H1 (cell line): Measurements from ENCODE around the gene POMT2. TPM values are rescaled to one million over a fixed set of nuclear protein-coding genes. Genes with fewer than 3 reads are reported as not detected.

ENCODE experiments used
- CTCF ChIA-PET: fragments of 300-600 bp; sonication (Branson Sonifier 250); formaldehyde crosslinking; loops from one replicate; lab custom pipeline; 2021; ENCODE audit not compliant: partially characterized antibody; lab: Charles Lee
- POLR2A ChIA-PET: fragments of 300-600 bp; sonication (Branson Sonifier 250); formaldehyde crosslinking; loops from one replicate; lab custom pipeline; 2021; ENCODE audit warnings: inconsistent platforms; ENCODE audit not compliant: partially characterized antibody; lab: Charles Lee
- DNase-seq, 2 experiments: peaks; one replicate each; pipeline versions ENCODE4 v3.0.0 to v3.0.0-alpha.2; 2010 to 2022; ENCODE audit warnings: low spot score in 2 of 2, low read depth in 1 of 2, mixed read lengths in 1 of 2
- FAIRE-seq: peaks from 2 replicates; lab custom pipeline; 2011; peaks lifted over from hg19 to GRCh38; lab: Jason Lieb, UNC
- H2AFZ ChIP-seq: 2 replicates; pipeline ENCODE4 v1.8.1; 2012; ENCODE audit warnings: low read length, inconsistent platforms
- H2AK5ac ChIP-seq: 2 replicates; pipeline ENCODE4 v1.6.1; 2013; ENCODE audit warnings: low read depth, low read length
- H2BK120ac ChIP-seq: replicated peaks from 2 replicates; pipeline ENCODE3; 2013; ENCODE audit warnings: low read depth, low read length, inconsistent platforms
- H2BK12ac ChIP-seq: 2 replicates; pipeline ENCODE4 v1.6.1; 2013; ENCODE audit warnings: low read depth, low read length
- H2BK15ac ChIP-seq: 2 replicates; pipeline ENCODE4 v1.6.1; 2013; ENCODE audit warnings: low read length
- H2BK20ac ChIP-seq: 2 replicates; pipeline ENCODE4 v1.6.1; 2013; ENCODE audit warnings: low read length
- H2BK5ac ChIP-seq: 2 replicates; pipeline ENCODE4 v1.6.1; 2013; ENCODE audit warnings: low read depth, low read length
- H3K14ac ChIP-seq: 2 replicates; pipeline ENCODE4 v1.6.1; 2013; ENCODE audit warnings: inconsistent platforms; ENCODE audit not compliant: insufficient read length
- H3K18ac ChIP-seq: 2 replicates; pipeline ENCODE4 v1.6.1; 2013; ENCODE audit warnings: low read length; ENCODE audit errors: extremely low read depth
- H3K23ac ChIP-seq: 2 replicates; pipeline ENCODE4 v1.6.1; 2013; ENCODE audit warnings: inconsistent platforms; ENCODE audit not compliant: insufficient read length
- H3K23me2 ChIP-seq: 2 replicates; pipeline ENCODE4 v1.6.1; 2013; ENCODE audit warnings: low read depth, low read length
- H3K27ac ChIP-seq: 2 replicates; pipeline ENCODE4 v1.6.1; 2011; ENCODE audit warnings: low read depth, low read length, inconsistent platforms
- H3K27me3 ChIP-seq, 4 experiments: replicated peaks in 1 of 4; 1 replicate in 1 of 4; 2 replicates in 3 of 4; pipeline versions ENCODE4 v1.6.1 to v1.8.1; 2011 to 2013; ENCODE audit warnings: low read length in 3 of 4, mild to moderate bottlenecking in 3 of 4, inconsistent platforms in 2 of 4, mixed read lengths in 2 of 4, moderate library complexity in 1 of 4; ENCODE audit not compliant: control insufficient read depth in 3 of 4, insufficient read depth in 3 of 4; ENCODE audit errors: extremely low read depth in 1 of 4
- H3K36me3 ChIP-seq, 4 experiments: 2 replicates each; pipeline versions ENCODE4 v1.6.1 to v1.8.1; 2011 to 2013; ENCODE audit warnings: mild to moderate bottlenecking in 4 of 4, low read length in 3 of 4, moderate library complexity in 2 of 4, control low read depth in 1 of 4, inconsistent platforms in 1 of 4; ENCODE audit not compliant: insufficient read depth in 4 of 4, control insufficient read depth in 2 of 4
- H3K4ac ChIP-seq: replicated peaks from 2 replicates; pipeline ENCODE3; 2013; ENCODE audit warnings: low read length, low read depth, mixed read lengths, inconsistent platforms; ENCODE audit not compliant: insufficient read length
- H3K4me1 ChIP-seq, 4 experiments: replicated peaks in 1 of 4; 1 replicate in 1 of 4; 2 replicates in 3 of 4; pipeline versions ENCODE4 v1.6.1 to v1.8.1; 2011 to 2013; ENCODE audit warnings: low read length in 3 of 4, inconsistent platforms in 2 of 4, mixed read lengths in 1 of 4; ENCODE audit not compliant: insufficient read depth in 4 of 4, control insufficient read depth in 3 of 4
- H3K4me2 ChIP-seq, 2 experiments: 2 replicates each; pipeline versions ENCODE4 v1.6.1 to v1.8.1; 2011 to 2013; ENCODE audit warnings: low read depth in 2 of 2, low read length in 2 of 2, control low read depth in 1 of 2, inconsistent platforms in 1 of 2, mild to moderate bottlenecking in 1 of 2; ENCODE audit not compliant: insufficient read depth in 1 of 2
- H3K4me3 ChIP-seq, 4 experiments: fragments of 200-600, 300-600 bp in 1 of 4; sonication (generic), shearing (Covaris generic), sonication (Bioruptor Twin) in 1 of 4; 2 replicates each; pipeline versions ENCODE4 v1.5.1 to v1.8.1; 2011 to 2016; ENCODE audit warnings: low read length in 4 of 4, low read depth in 3 of 4, control low read depth in 2 of 4, inconsistent platforms in 2 of 4, mild to moderate bottlenecking in 2 of 4, mixed read lengths in 1 of 4, moderate library complexity in 1 of 4; ENCODE audit not compliant: insufficient read depth in 2 of 4; ENCODE audit errors: extremely low read depth in 1 of 4
- H3K56ac ChIP-seq: replicated peaks from 2 replicates; pipeline ENCODE3; 2013; ENCODE audit warnings: low read depth, mild to moderate bottlenecking, mixed read lengths, low read length, inconsistent platforms; ENCODE audit not compliant: insufficient read length
- H3K79me1 ChIP-seq: 2 replicates; pipeline ENCODE4 v1.6.1; 2013; ENCODE audit warnings: low read depth, low read length, control low read depth
- H3K79me2 ChIP-seq, 2 experiments: 2 replicates each; pipeline versions ENCODE4 v1.6.1 to v1.8.1; 2012 to 2013; ENCODE audit warnings: low read length in 2 of 2, mild to moderate bottlenecking in 2 of 2, inconsistent platforms in 1 of 2; ENCODE audit not compliant: insufficient read depth in 2 of 2, control insufficient read depth in 1 of 2
- H3K9ac ChIP-seq, 4 experiments: replicated peaks in 1 of 4; 1 replicate in 1 of 4; 2 replicates in 3 of 4; pipeline versions ENCODE4 v1.6.1 to v1.8.1; 2011 to 2013; ENCODE audit warnings: low read depth in 3 of 4, low read length in 3 of 4, control low read depth in 2 of 4, mild to moderate bottlenecking in 2 of 4, moderate library complexity in 2 of 4, inconsistent platforms in 1 of 4; ENCODE audit errors: extremely low read depth in 1 of 4
- H3K9me3 ChIP-seq, 2 experiments: 2 replicates each; pipeline versions ENCODE4 v1.6.1 to v1.8.1; 2012 to 2013; ENCODE audit warnings: mild to moderate bottlenecking in 2 of 2, moderate library complexity in 2 of 2, control low read depth in 1 of 2, inconsistent platforms in 1 of 2, low read depth in 1 of 2, low read length in 1 of 2, mixed read lengths in 1 of 2; ENCODE audit not compliant: insufficient read depth in 2 of 2
- H4K20me1 ChIP-seq, 2 experiments: replicated peaks in 1 of 2; 2 replicates each; pipeline versions ENCODE3 to v1.8.1; 2011 to 2013; ENCODE audit warnings: inconsistent platforms in 2 of 2, low read length in 2 of 2, mild to moderate bottlenecking in 1 of 2; ENCODE audit not compliant: insufficient read depth in 2 of 2, control insufficient read depth in 1 of 2
- H4K5ac ChIP-seq: 2 replicates; pipeline ENCODE4 v1.6.1; 2013; ENCODE audit warnings: low read length, low read depth, mixed read lengths, inconsistent platforms; ENCODE audit not compliant: insufficient read length
- H4K8ac ChIP-seq: 2 replicates; pipeline ENCODE4 v1.8.0; 2013; ENCODE audit warnings: mild to moderate bottlenecking, moderate library complexity, low read length, inconsistent platforms; ENCODE audit not compliant: insufficient read depth; ENCODE audit errors: extremely low read depth
- H4K91ac ChIP-seq: replicated peaks from 2 replicates; pipeline ENCODE3; 2013; ENCODE audit warnings: low read length, mixed read lengths, inconsistent platforms; ENCODE audit not compliant: insufficient read length
- FOSL1 ChIP-seq: IDR thresholded peaks from 2 replicates; pipeline ENCODE4 v1.6.1; 2011; ENCODE audit warnings: mild to moderate bottlenecking, low read depth, low read length, moderate library complexity; ENCODE audit not compliant: insufficient read depth
- RAD21 ChIP-seq, 2 experiments: IDR thresholded peaks in 1 of 2; conservative IDR thresholded peaks in 1 of 2; 2 replicates each; pipeline ENCODE4 v1.6.1; 2011; ENCODE audit warnings: low read depth in 2 of 2, low read length in 2 of 2, improper control_type of control experiment in 1 of 2, inconsistent platforms in 1 of 2, mild to moderate bottlenecking in 1 of 2, moderate library complexity in 1 of 2
- WGBS, 2 experiments: shearing (Covaris generic) in 1 of 2; methylation state at CpG; one replicate each; pipeline versions ENCODE4 v1.1.6 to v1.1.7; 2013 to 2015; ENCODE audit warnings: low lambda C conversion rate in 2 of 2, mixed read lengths in 2 of 2, inconsistent platforms in 1 of 2, low coverage in 1 of 2, missing lambda C conversion rate in 1 of 2; ENCODE audit not compliant: insufficient replicate concordance in 2 of 2, insufficient coverage in 1 of 2, insufficient read length in 1 of 2; ENCODE audit errors: extremely low coverage in 1 of 2, missing lambda C conversion rate in 1 of 2; 5-methylcytosine and 5-hydroxymethylcytosine counted together
- polyA plus RNA-seq, 7 experiments: library from polyadenylated mRNA; depleted of rRNA in 3 of 7; stranded (reverse) in 5 of 7; unstranded in 2 of 7; fragments of >200 nt in 5 of 7; fragments of 200-250 nt in 2 of 7; gene quantifications; 1 replicate in 5 of 7; 2 replicates in 1 of 7; 4 replicates in 1 of 7; pipeline versions ENCODE4 v1.2.1 to v1.2.3, GENCODE V29; 2011 to 2013; ENCODE audit warnings: missing spikeins in 2 of 7, mixed read lengths in 2 of 7
- total RNA-seq: library from RNA; stranded (reverse); fragmentation: NEBNext Ultra II Directional; extraction: Animal tissue kit (Norgen Biotek cat#: 25700); gene quantifications from 2 replicates; pipeline ENCODE4 v1.2.1, GENCODE V29; 2021

The POMT2 gene
- total and polyA plus RNA-seq, 2 of the 8 experiments (the other 6 are each of a cell fraction or from before 2014, with no cell fraction given): 20.8 to 44.9 TPM

DNA sequence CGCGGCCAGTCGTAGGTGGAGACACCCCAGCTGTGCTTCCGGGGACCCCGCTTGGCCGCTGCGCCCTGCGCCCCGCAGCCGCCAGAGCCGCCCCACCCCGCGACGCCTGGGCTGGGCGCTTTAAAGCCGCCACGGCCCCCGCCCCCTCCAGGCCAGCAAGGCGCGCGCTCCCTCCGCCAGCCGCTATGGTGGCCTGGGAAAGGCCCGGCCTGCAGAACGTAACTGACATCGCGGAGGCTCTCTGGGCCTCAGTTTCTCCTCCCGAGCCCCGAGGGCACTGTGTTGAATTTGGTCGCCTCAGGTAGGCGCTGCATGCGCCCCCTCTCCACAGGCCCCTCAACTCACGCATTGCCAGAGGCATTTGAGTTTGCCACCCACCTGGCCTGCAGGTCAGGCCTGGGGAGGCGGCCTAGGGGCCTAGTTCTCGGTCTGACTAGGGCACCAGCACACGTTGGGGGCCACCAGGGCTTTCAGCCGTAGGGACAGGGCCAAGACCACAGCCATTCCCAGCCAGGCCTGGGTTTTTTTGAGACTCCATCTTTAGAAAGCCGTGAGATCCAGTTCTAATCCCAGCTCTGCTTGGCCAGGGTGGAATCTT is 49.5 kb downstream of the POMT2 start, which contains the start of gene NGB:
NGB (minus strand) TSS at position 94 of the 598 bp plus-strand sequence. CDS start 269 bp downstream, outside the sequence.
- ChIA-PET CTCF (interaction anchor here (0.7 to 5.8 kb wide), 3 partner anchors 27 to 139 kb away, joined by 3 to 25 read pairs (median 3); no protein-coding TSS in a partner anchor), POLR2A (no interaction called here)
- H2BK5ac ChIP-seq: no peak within 1 kb of the TSS
- no peak within 1 kb of the TSS for H4K91ac ChIP-seq
- H4K5ac ChIP-seq: no peak within 1 kb of the TSS
- H2BK120ac ChIP-seq: no peak within 1 kb of the TSS
- H3K4ac ChIP-seq: no peak within 1 kb of the TSS
- peak within 1 kb of the TSS; percentile 17 to 59 (median 40) for H3K4me3 ChIP-seq
- H2BK15ac ChIP-seq: no peak within 1 kb of the TSS
- no peak within 1 kb of the TSS; the same call in none of the 2 replicates for H3K18ac ChIP-seq
- 0 out of 8 replicates have a peak, but pooled peaks cover 0 to 5% (median 0%) of the 10 kb centered on the region in 4 experiments for H3K36me3 ChIP-seq
- DNase-seq (peak in 1 of 2 experiments; percentile 62), FAIRE-seq (no peak)
- peaks cover 0 to 1% of the 10 kb centered on the region in 2 experiments for H4K20me1 ChIP-seq
- H4K8ac ChIP-seq: peak within 1 kb of the TSS; percentile 85
- H2BK12ac ChIP-seq: no peak within 1 kb of the TSS
- no peak within 1 kb of the TSS for H3K23ac ChIP-seq
- H3K23me2 ChIP-seq: peaks cover 5% of the 10 kb centered on the region; the same call in 1 of the 2 replicates
- H3K27ac ChIP-seq: no peak within 1 kb of the TSS
- H3K9ac ChIP-seq: peak within 1 kb of the TSS in 1 of 4 experiments; percentile 34; a peak in 1 of 7 replicates
- TF ChIP-seq FOSL1 (no peak), RAD21 (IDR thresholded peaks at IDR 0.05 in 1 of 2, conservative IDR thresholded peaks at IDR 0.05 in 1 of 2; ENCODE audit: low read depth in 2 of 2, low read length in 2 of 2) (peak in 1 of 2 experiments; percentile 7; a peak in 1 of 4 replicates)
- WGBS, 2 experiments: 22% methylated on average over 30 of the region's 38 CpGs; no CpG with 5 or more reads in 1 of the 2 experiments
- peak within 1 kb of the TSS; percentile 47; the same call in 1 of the 2 replicates for H2AFZ ChIP-seq
- H3K79me1 ChIP-seq: no peaks in the 10 kb centered on the region
- H3K4me2 ChIP-seq: peak within 1 kb of the TSS; percentile 71 to 82
- H3K27me3 ChIP-seq: peaks cover 15 to 49% (median 41%) of the 10 kb centered on the region in 4 experiments
- no peak within 1 kb of the TSS for H2AK5ac ChIP-seq
- no peak within 1 kb of the TSS for H2BK20ac ChIP-seq
- H3K79me2 ChIP-seq: no peaks in the 10 kb centered on the region
- no peak within 1 kb of the TSS for H3K56ac ChIP-seq
- peaks cover 0 to 9% (median 5%) of the 10 kb centered on the region in 4 experiments; a peak in 3 of 7 replicates for H3K4me1 ChIP-seq
- H3K14ac ChIP-seq: no peak within 1 kb of the TSS
- H3K9me3 ChIP-seq: no peaks in the 10 kb centered on the region
